ENCODE data around the gene RGL2.
A peak's percentile ranks its signal among the peaks of the same experiment; 100 is the strongest.
"Not testable (repeated sequence)": the region's sequence is repeated elsewhere in the genome, so short reads cannot be mapped to it uniquely, and the experiment has no call there.

The RGL2 gene

DNA sequence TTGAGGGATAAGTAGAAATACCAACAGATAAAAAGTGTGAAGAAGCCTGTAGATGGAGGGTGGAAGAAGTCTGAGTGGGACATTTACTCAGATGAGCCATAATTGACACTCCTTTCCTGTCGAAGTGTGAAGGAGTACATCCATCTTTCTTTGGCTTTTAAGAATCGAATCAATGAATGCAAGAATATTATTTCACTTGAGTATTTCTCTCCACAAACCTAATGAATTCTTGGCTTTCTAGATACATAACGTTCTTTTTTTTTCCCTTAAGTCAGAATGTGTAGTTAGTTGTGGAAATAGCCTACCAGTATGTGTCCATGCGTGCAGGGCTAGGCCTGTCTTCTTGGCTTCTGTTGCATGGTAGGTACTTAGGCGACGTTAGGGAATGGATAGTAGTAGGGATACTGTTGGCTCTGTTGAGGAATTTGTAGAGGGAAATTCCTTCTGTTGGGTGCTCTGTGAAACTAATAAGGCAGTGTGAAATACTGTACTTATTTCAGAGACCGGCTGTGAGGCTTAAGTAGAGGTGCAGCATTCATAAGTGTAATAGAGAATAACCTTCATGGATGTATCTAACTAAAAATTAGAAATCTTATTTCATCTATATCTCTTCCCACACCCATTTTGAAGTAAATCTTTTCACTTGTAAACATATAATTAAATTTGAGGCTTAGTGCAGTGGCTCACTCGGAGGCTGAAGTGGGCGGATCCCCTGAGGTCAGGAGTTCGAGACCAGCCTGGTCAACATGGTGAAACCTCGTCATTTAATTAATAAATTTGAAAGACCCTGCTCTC lies 25.4 kb downstream of the RGL2 start:
- no peak for DNase-seq

DNA sequence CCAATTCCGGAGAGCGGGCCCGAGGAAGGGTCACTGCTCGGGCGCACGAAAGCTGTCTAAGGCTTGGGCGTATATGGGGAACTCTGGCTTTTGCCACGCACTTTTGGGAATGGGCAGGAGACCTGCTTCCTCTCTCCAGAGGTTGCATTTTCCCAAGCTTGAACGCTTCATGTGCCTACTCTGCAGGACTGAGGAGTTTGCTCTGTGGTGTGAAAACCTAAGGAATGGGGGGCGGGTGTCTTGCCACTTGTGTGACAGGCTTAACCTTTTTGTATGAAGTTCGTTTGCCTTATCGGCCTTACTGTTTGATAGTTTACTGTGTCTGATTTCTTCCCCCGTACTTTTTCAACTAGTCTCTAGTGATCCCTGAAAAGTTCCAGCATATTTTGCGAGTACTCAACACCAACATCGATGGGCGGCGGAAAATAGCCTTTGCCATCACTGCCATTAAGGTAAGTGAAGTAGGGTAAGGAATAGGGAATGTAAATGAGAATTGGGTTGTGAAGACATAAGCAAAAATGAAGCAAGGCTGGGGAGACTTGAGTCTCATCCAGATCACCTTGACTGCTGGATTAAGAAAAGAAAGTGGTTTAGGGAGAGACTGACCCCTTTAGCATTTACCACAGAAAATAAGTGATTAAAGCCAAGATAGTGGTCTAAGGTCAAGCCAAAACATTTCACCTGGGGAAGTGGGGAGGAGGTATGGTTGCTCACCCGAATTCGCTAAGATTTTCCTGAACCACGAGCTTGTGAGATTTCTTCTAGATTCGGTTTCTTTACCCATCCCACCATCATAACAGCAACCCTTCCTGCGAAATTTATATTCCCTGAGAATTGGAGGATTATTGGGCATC lies 26.2 kb downstream of the RGL2 start:
- no peak for DNase-seq

- DNase-seq = peak; percentile 97
Measured at GRCh38 chr6:33271468-33272274, 27.1 kb downstream of the RGL2 start, which contains the start of the genes RPS18 and VPS52. Gene RPS18, plus strand, starts transcription at chr6:33272075. Its CDS starts 45 bp downstream, at chr6:33272120. Gene VPS52, minus strand, starts transcription at chr6:33271876. Its CDS starts 201 bp downstream, at chr6:33271675.

GRCh38 chr6:33271117-33271467 lies 27.6 kb downstream of the RGL2 start:
- no peak for DNase-seq

- DNase-seq = no peak
Measured at GRCh38 chr6:33264015-33264414, 34.7 kb downstream of the RGL2 start.

- not testable (repeated sequence) for DNase-seq
Measured at GRCh38 chr6:33262490-33262889, 36.3 kb downstream of the RGL2 start.

- DNase-seq = no peak
Measured at GRCh38 chr6:33259032-33259431, 39.7 kb downstream of the RGL2 start.

- DNase-seq = no peak
Measured at GRCh38 chr6:33254591-33254990, 44.2 kb downstream of the RGL2 start.

- DNase-seq = no peak
Measured at GRCh38 chr6:33252759-33253158, 46.0 kb downstream of the RGL2 start.

GRCh38 chr6:33251395-33252012 lies 47.2 kb downstream of the RGL2 start:
- no peak for DNase-seq

GRCh38 chr6:33250731-33251130 lies 48.0 kb downstream of the RGL2 start:
- DNase-seq = no peak

DNA sequence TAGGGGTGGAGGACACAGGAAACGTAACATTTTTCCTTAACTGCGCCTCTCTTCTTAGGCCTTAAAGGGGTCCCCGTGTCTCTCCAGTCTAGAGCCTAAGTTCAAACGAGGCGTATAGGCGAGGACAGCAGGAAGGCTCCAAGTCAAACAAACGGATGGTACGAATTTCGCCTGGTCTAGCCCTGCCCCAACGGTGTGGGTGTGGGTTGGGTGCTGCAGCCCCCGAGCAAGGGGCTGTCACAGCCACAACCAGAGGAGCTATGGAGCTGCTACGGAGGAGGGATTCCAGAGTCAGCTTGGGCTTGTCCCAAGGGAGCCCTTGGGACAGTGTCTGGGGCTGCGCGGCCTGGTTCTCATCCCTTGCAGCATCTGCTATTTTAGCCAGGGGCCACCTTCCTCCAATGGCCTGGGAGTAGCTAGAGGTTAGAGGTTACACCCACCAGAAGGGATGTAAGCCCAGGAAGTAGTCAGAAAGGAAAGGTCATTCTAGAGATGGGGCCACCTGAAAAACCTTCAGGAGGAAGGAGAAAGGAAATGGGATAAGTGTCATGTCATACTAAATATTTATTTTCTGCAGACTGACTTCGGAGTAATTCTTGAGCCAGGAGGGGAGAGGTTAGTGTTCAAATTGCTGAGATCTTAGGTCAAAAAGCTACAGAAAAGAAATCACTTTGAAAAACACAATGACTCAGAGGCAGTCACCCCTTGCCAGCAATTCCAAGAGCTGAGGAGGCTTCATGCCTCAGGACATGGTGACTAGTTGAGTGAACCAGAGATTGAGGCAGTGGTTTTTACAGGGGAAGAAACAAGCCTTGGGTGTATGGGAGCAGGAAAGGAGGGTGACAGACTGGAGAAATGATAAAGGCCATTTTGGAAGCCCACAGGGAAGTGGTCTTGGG lies 48.8 kb downstream of the RGL2 start:
- no peak for DNase-seq

DNA sequence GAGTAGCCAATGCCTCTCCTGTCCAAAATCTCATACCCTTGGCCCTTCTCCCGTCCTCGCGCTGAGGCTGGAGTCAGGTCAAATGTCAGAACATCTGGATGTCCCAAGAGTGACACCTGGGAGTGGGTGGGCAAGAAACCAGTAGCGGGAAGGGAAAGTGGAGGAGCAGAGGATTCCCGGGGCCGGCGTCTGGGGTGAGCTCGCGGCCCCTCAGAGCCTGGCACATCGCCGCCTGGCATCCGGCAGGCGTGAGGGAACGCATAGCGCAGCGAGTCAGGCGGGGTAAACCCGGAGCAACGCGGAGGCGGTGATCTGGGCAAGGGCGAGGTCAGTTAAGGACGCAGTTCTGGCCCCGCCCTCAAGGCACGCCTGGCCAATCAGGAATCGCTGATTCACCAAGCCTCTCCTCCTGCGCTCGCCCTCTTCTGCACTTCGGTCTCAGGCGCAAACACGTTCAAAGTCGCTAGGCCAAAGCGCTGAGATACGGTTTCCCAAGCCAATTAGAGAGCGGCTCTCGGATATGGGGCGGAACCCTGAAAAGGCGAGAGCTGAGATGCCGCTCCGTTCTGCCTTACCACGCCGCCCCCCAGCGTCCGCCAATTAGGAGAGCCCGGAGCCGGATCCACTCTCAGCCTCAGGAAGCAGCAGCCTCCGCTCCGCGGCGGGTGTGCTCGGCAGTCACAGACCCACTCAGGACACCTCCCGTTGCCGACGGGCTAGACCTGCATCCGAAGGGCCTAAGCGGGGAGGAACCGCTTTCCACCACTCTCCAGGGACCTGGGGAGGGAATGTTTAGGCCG lies 49.6 kb downstream of the RGL2 start:
- DNase-seq = peak; percentile 98

DNA sequence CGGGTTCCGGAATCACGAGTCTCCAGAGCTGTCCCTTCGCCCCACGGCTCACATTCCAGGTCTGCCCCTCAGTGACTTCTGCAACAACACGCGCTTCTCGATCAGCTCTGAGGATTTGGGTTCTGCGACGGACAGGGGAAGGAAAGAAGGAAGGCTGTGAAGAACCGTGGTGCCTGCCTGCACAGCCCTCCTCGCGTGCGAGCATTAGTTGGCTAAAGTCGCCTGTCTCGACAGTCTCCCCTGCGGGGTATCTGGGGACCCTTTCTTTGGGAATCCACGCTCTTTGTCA lies 50.2 kb downstream of the RGL2 start:
- DNase-seq = no peak

DNA sequence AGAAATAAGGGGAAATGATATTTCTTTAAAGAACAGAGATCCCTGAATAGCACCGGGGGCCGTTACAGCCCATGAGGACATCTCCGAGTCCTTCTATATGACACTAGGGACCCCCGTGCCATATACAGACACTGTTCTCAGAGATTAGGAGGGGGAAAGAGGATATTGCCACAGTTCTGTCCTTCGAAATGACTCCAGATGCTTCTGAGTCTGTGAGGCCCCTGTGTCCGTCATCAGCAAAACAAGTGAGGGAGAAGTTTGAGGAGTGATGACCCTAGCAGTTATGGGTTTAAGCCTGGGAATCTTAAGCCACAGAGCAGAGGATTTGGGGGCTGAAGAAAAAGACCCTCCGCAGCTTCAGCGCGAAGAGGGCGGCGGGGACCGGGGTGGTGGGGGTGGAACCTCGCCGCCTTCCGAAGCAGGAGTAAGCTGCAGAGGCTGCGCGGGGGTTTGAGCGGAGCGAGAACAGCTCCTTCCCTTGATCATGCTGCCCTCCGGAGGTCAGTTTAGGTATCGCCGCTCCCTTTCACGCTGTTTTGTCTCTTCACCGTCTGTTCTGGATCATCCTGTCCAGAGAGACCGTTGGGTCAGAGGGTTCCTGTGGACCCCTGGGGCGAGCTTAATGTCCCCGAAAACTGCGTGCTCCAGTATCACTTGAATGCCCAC lies 50.6 kb downstream of the RGL2 start:
- peak; percentile 71 for DNase-seq

DNA sequence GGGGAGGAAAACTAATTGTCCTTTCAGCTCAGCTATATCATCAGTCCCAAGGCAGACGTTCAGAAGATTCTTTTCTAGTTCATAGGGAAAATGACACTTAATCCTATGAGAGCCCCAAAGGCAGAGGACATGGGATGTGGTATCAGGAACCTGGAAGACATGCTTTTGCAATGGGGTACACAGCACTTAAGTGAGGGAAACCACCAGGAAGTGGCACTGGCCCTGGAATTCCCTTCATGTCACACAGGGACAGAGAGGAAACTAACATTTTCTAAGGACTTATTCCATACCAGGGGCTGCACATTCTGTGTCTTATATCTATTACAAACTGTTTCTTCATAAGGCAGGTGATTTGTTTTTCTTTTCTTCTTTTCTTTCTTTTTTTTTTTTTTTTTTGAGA lies 55.3 kb downstream of the RGL2 start:
- DNase-seq = no peak

DNA sequence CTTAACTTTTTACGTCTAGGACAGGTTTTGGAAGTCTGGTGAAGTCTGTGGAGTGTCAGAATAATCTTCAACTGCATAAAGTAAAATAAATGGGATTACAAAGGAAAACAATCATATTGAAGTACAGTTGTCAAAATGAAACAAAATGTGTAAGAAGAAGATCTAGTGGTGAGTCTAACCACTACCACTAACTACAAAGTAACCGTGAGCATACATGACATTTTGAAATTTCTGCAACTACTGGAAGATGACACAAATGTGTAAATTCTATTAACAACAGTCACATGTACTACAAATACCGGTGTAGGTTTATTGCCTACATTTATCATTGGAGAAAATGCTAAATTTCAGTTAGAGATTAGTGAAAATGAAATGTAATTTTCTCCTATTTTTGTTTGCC lies 56.8 kb downstream of the RGL2 start:
- DNase-seq = no peak
